Measurements from ENCODE around the gene ST3GAL2. TPM values are rescaled to one million over a fixed set of nuclear protein-coding genes. Genes with fewer than 3 reads are reported as not detected.

ST3GAL2 gene
- total and polyA plus RNA-seq, 10 of the 15 experiments (the other 5 are each of a cell fraction or from before 2014, with no cell fraction given), result 0.95 to 61.7 (median 25.9) TPM

- ChIA-PET CTCF (no interaction called here), POLR2A (interaction anchor here (0.6 kb wide), 1 partner anchor 20 kb away, joined by 3 read pairs; no protein-coding TSS in a partner anchor), RAD21 (ENCODE audit: unreplicated experiment) (no interaction called here), SMC1A (ENCODE audit: uncharacterized antibody, unreplicated experiment) (no interaction called here)
- peaks cover 4% of the 10 kb centered on the region for H3K4me1 ChIP-seq (ENCODE audit: control insufficient read depth, insufficient read depth, low read length)
- WGBS (ENCODE audit: insufficient coverage, insufficient replicate concordance, low lambda C conversion rate, missing lambda C conversion rate), result 63% methylated on average over 2 of the region's 2 CpGs
- in situ Hi-C loops (cut with MboI) (no loop called here), intact Hi-C loops (cut with micrococcal nuclease; ENCODE audit: unreplicated experiment) (no loop called here)
- no peak overlapping the region; the same call in 1 of the 2 replicates for H3K9ac ChIP-seq (ENCODE audit: control insufficient read depth, insufficient read depth, low read length)
- H3K36me3 ChIP-seq (ENCODE audit: control insufficient read depth in 2 of 2, insufficient read depth in 2 of 2, low read length in 1 of 2), result peaks cover 0 to 4% of the 10 kb centered on the region in 2 experiments; a peak in 3 of 4 replicates
- no TSS peak for BruUV-seq (replicated peaks)
- H3K27me3 ChIP-seq (replicated peaks in 1 of 2; ENCODE audit: control insufficient read depth in 2 of 2, insufficient read depth in 2 of 2, low read length in 1 of 2), result no peaks in the 10 kb centered on the region
- H2AFZ ChIP-seq (ENCODE audit: control insufficient read depth, low read depth, low read length), result no peak overlapping the region
- H3K4me3 ChIP-seq, result no peak overlapping the region
- peaks cover 37% of the 10 kb centered on the region for H3K79me2 ChIP-seq (ENCODE audit: control insufficient read depth, insufficient read depth, low read length)
- no peaks in the 10 kb centered on the region for H3K9me3 ChIP-seq (replicated peaks; ENCODE audit: control insufficient read depth, insufficient read depth, low read length)
- TF ChIP-seq ATF2 (IDR thresholded peaks at IDR 0.05; ENCODE audit: low read length) (no peak), CBFB (IDR thresholded peaks at IDR 0.05; ENCODE audit: low read depth) (no peak), HDAC6 (IDR thresholded peaks at IDR 0.05; ENCODE audit: unreplicated experiment) (no peak), IKZF1 (conservative IDR thresholded peaks at IDR 0.05) (no peak), ZNF622 (IDR thresholded peaks at IDR 0.05) (no peak)
- H4K20me1 ChIP-seq (ENCODE audit: control insufficient read depth, insufficient read depth), result no peaks in the 10 kb centered on the region
- no peak overlapping the region for H3K27ac ChIP-seq (ENCODE audit: control insufficient read depth, insufficient read depth)
- H3K4me2 ChIP-seq (ENCODE audit: control insufficient read depth, insufficient read depth), result no peak overlapping the region
- FAIRE-seq, result no peak
- DNase-seq (ENCODE audit: low read depth, low spot score), result no peak
- ATAC-seq, result no peak
These were observed 89.9 kb downstream of the ST3GAL2 start for GRCh38 chr16:70348991-70349390.

- no peaks in the 10 kb centered on the region for H3K27me3 ChIP-seq (replicated peaks in 1 of 2; ENCODE audit: control insufficient read depth in 2 of 2, insufficient read depth in 2 of 2, low read length in 1 of 2)
- ATAC-seq (no peak), DNase-seq (ENCODE audit: low read depth, low spot score) (no peak), FAIRE-seq (no peak)
- intact Hi-C loops (cut with micrococcal nuclease; ENCODE audit: unreplicated experiment), result loop anchor here (2.0 kb wide), 1 partner anchor 57 kb away; the partner anchor contains the start of gene AARS1
- 93% methylated on average over 10 of the region's 10 CpGs for WGBS (ENCODE audit: insufficient coverage, insufficient replicate concordance, low lambda C conversion rate, missing lambda C conversion rate)
- no peak overlapping the region for H2AFZ ChIP-seq (ENCODE audit: control insufficient read depth, low read depth, low read length)
- H3K36me3 ChIP-seq (ENCODE audit: control insufficient read depth in 2 of 2, insufficient read depth in 2 of 2, low read length in 1 of 2), result no peaks in the 10 kb centered on the region; a peak in 2 of 4 replicates
- SMC1A ChIA-PET (ENCODE audit: uncharacterized antibody, unreplicated experiment), result interaction anchor here (1.0 to 2.4 kb wide), 10 partner anchors 10 to 110 kb away, joined by 3 to 11 read pairs (median 4); partner anchors contain the start of genes AARS1 and DDX19B
- H3K9ac ChIP-seq (ENCODE audit: control insufficient read depth, insufficient read depth, low read length), result peak overlapping the region; percentile 95
- RAD21 ChIA-PET (ENCODE audit: unreplicated experiment), result interaction anchor here (0.6 to 1.9 kb wide), 7 partner anchors 24 to 179 kb away, joined by 3 to 7 read pairs (median 5); partner anchors contain the start of genes DDX19B and ST3GAL2
- no peaks in the 10 kb centered on the region for H4K20me1 ChIP-seq (ENCODE audit: control insufficient read depth, insufficient read depth)
- H3K27ac ChIP-seq (ENCODE audit: control insufficient read depth, insufficient read depth), result peak overlapping the region; percentile 85
- in situ Hi-C loops (cut with MboI), result no loop called here
- BruUV-seq (replicated peaks), result TSS peak; percentile 95
- no peaks in the 10 kb centered on the region for H3K9me3 ChIP-seq (replicated peaks; ENCODE audit: control insufficient read depth, insufficient read depth, low read length)
- peak overlapping the region; percentile 72 for H3K4me3 ChIP-seq
- CTCF ChIA-PET, result interaction anchor here (0.9 to 1.6 kb wide), 7 partner anchors 8 to 163 kb away, joined by 3 to 9 read pairs (median 3); partner anchors contain the start of genes AARS1 and DDX19B
- peak overlapping the region; percentile 87 for H3K4me2 ChIP-seq (ENCODE audit: control insufficient read depth, insufficient read depth)
- POLR2A ChIA-PET, result interaction anchor here (1.3 to 2.3 kb wide), 3 partner anchors 34 to 307 kb away, joined by 3 to 9 read pairs (median 6); partner anchors contain the start of gene DDX19B
- H3K4me1 ChIP-seq (ENCODE audit: control insufficient read depth, insufficient read depth, low read length), result peaks cover 4% of the 10 kb centered on the region
- H3K79me2 ChIP-seq (ENCODE audit: control insufficient read depth, insufficient read depth, low read length), result peaks cover 37% of the 10 kb centered on the region
- TF ChIP-seq DPF2 (IDR thresholded peaks at IDR 0.05), result no peak
- TF ChIP-seq RAD21 (IDR thresholded peaks at IDR 0.05; ENCODE audit: insufficient read depth, low read depth, low read length), result no peak
- TF ChIP-seq BCLAF1 (IDR thresholded peaks at IDR 0.05), result no peak
- 0 out of 2 replicates have a peak, but pooled peaks have one; percentile 54 for TF ChIP-seq POLR2AphosphoS5 (IDR thresholded peaks at IDR 0.05; ENCODE audit: low read length)
- peak; percentile 87 for TF ChIP-seq MLLT1 (IDR thresholded peaks at IDR 0.05)
- no peak for TF ChIP-seq ATF7 (IDR thresholded peaks at IDR 0.05; ENCODE audit: low read depth)
These were observed 93.1 kb downstream of the ST3GAL2 start for GRCh38 chr16:70345840-70346239.

Measured in GM12878 (cell line).